H1 (cell line): ENCODE results near the gene PLA1A. TPM values are rescaled to one million over a fixed set of nuclear protein-coding genes. Genes with fewer than 3 reads are reported as not detected.

Source experiments
- CTCF ChIA-PET: fragments of 300-600 bp; sonication (Branson Sonifier 250); formaldehyde crosslinking; loops from one replicate; lab custom pipeline; 2021; ENCODE audit not compliant: partially characterized antibody; lab: Charles Lee
- POLR2A ChIA-PET: fragments of 300-600 bp; sonication (Branson Sonifier 250); formaldehyde crosslinking; loops from one replicate; lab custom pipeline; 2021; ENCODE audit warnings: inconsistent platforms; ENCODE audit not compliant: partially characterized antibody; lab: Charles Lee
- DNase-seq, 2 experiments: peaks; one replicate each; pipeline versions ENCODE4 v3.0.0 to v3.0.0-alpha.2; 2010 to 2022; ENCODE audit warnings: low spot score in 2 of 2, low read depth in 1 of 2, mixed read lengths in 1 of 2
- FAIRE-seq: peaks from 2 replicates; lab custom pipeline; 2011; peaks lifted over from hg19 to GRCh38; lab: Jason Lieb, UNC
- H2AFZ ChIP-seq: 2 replicates; pipeline ENCODE4 v1.8.1; 2012; ENCODE audit warnings: low read length, inconsistent platforms
- H2AK5ac ChIP-seq: 2 replicates; pipeline ENCODE4 v1.6.1; 2013; ENCODE audit warnings: low read depth, low read length
- H2BK120ac ChIP-seq: replicated peaks from 2 replicates; pipeline ENCODE3; 2013; ENCODE audit warnings: low read depth, low read length, inconsistent platforms
- H2BK12ac ChIP-seq: 2 replicates; pipeline ENCODE4 v1.6.1; 2013; ENCODE audit warnings: low read depth, low read length
- H2BK15ac ChIP-seq: 2 replicates; pipeline ENCODE4 v1.6.1; 2013; ENCODE audit warnings: low read length
- H2BK20ac ChIP-seq: 2 replicates; pipeline ENCODE4 v1.6.1; 2013; ENCODE audit warnings: low read length
- H2BK5ac ChIP-seq: 2 replicates; pipeline ENCODE4 v1.6.1; 2013; ENCODE audit warnings: low read depth, low read length
- H3K14ac ChIP-seq: 2 replicates; pipeline ENCODE4 v1.6.1; 2013; ENCODE audit warnings: inconsistent platforms; ENCODE audit not compliant: insufficient read length
- H3K18ac ChIP-seq: 2 replicates; pipeline ENCODE4 v1.6.1; 2013; ENCODE audit warnings: low read length; ENCODE audit errors: extremely low read depth
- H3K23ac ChIP-seq: 2 replicates; pipeline ENCODE4 v1.6.1; 2013; ENCODE audit warnings: inconsistent platforms; ENCODE audit not compliant: insufficient read length
- H3K23me2 ChIP-seq: 2 replicates; pipeline ENCODE4 v1.6.1; 2013; ENCODE audit warnings: low read depth, low read length
- H3K27ac ChIP-seq: 2 replicates; pipeline ENCODE4 v1.6.1; 2011; ENCODE audit warnings: low read depth, low read length, inconsistent platforms
- H3K27me3 ChIP-seq, 4 experiments: replicated peaks in 1 of 4; 1 replicate in 1 of 4; 2 replicates in 3 of 4; pipeline versions ENCODE4 v1.6.1 to v1.8.1; 2011 to 2013; ENCODE audit warnings: low read length in 3 of 4, mild to moderate bottlenecking in 3 of 4, inconsistent platforms in 2 of 4, mixed read lengths in 2 of 4, moderate library complexity in 1 of 4; ENCODE audit not compliant: control insufficient read depth in 3 of 4, insufficient read depth in 3 of 4; ENCODE audit errors: extremely low read depth in 1 of 4
- H3K36me3 ChIP-seq, 4 experiments: 2 replicates each; pipeline versions ENCODE4 v1.6.1 to v1.8.1; 2011 to 2013; ENCODE audit warnings: mild to moderate bottlenecking in 4 of 4, low read length in 3 of 4, moderate library complexity in 2 of 4, control low read depth in 1 of 4, inconsistent platforms in 1 of 4; ENCODE audit not compliant: insufficient read depth in 4 of 4, control insufficient read depth in 2 of 4
- H3K4ac ChIP-seq: replicated peaks from 2 replicates; pipeline ENCODE3; 2013; ENCODE audit warnings: low read length, low read depth, mixed read lengths, inconsistent platforms; ENCODE audit not compliant: insufficient read length
- H3K4me1 ChIP-seq, 4 experiments: replicated peaks in 1 of 4; 1 replicate in 1 of 4; 2 replicates in 3 of 4; pipeline versions ENCODE4 v1.6.1 to v1.8.1; 2011 to 2013; ENCODE audit warnings: low read length in 3 of 4, inconsistent platforms in 2 of 4, mixed read lengths in 1 of 4; ENCODE audit not compliant: insufficient read depth in 4 of 4, control insufficient read depth in 3 of 4
- H3K4me2 ChIP-seq, 2 experiments: 2 replicates each; pipeline versions ENCODE4 v1.6.1 to v1.8.1; 2011 to 2013; ENCODE audit warnings: low read depth in 2 of 2, low read length in 2 of 2, control low read depth in 1 of 2, inconsistent platforms in 1 of 2, mild to moderate bottlenecking in 1 of 2; ENCODE audit not compliant: insufficient read depth in 1 of 2
- H3K4me3 ChIP-seq, 4 experiments: fragments of 200-600, 300-600 bp in 1 of 4; sonication (generic), shearing (Covaris generic), sonication (Bioruptor Twin) in 1 of 4; 2 replicates each; pipeline versions ENCODE4 v1.5.1 to v1.8.1; 2011 to 2016; ENCODE audit warnings: low read length in 4 of 4, low read depth in 3 of 4, control low read depth in 2 of 4, inconsistent platforms in 2 of 4, mild to moderate bottlenecking in 2 of 4, mixed read lengths in 1 of 4, moderate library complexity in 1 of 4; ENCODE audit not compliant: insufficient read depth in 2 of 4; ENCODE audit errors: extremely low read depth in 1 of 4
- H3K56ac ChIP-seq: replicated peaks from 2 replicates; pipeline ENCODE3; 2013; ENCODE audit warnings: low read depth, mild to moderate bottlenecking, mixed read lengths, low read length, inconsistent platforms; ENCODE audit not compliant: insufficient read length
- H3K79me1 ChIP-seq: 2 replicates; pipeline ENCODE4 v1.6.1; 2013; ENCODE audit warnings: low read depth, low read length, control low read depth
- H3K79me2 ChIP-seq, 2 experiments: 2 replicates each; pipeline versions ENCODE4 v1.6.1 to v1.8.1; 2012 to 2013; ENCODE audit warnings: low read length in 2 of 2, mild to moderate bottlenecking in 2 of 2, inconsistent platforms in 1 of 2; ENCODE audit not compliant: insufficient read depth in 2 of 2, control insufficient read depth in 1 of 2
- H3K9ac ChIP-seq, 4 experiments: replicated peaks in 1 of 4; 1 replicate in 1 of 4; 2 replicates in 3 of 4; pipeline versions ENCODE4 v1.6.1 to v1.8.1; 2011 to 2013; ENCODE audit warnings: low read depth in 3 of 4, low read length in 3 of 4, control low read depth in 2 of 4, mild to moderate bottlenecking in 2 of 4, moderate library complexity in 2 of 4, inconsistent platforms in 1 of 4; ENCODE audit errors: extremely low read depth in 1 of 4
- H3K9me3 ChIP-seq, 2 experiments: 2 replicates each; pipeline versions ENCODE4 v1.6.1 to v1.8.1; 2012 to 2013; ENCODE audit warnings: mild to moderate bottlenecking in 2 of 2, moderate library complexity in 2 of 2, control low read depth in 1 of 2, inconsistent platforms in 1 of 2, low read depth in 1 of 2, low read length in 1 of 2, mixed read lengths in 1 of 2; ENCODE audit not compliant: insufficient read depth in 2 of 2
- H4K20me1 ChIP-seq, 2 experiments: replicated peaks in 1 of 2; 2 replicates each; pipeline versions ENCODE3 to v1.8.1; 2011 to 2013; ENCODE audit warnings: inconsistent platforms in 2 of 2, low read length in 2 of 2, mild to moderate bottlenecking in 1 of 2; ENCODE audit not compliant: insufficient read depth in 2 of 2, control insufficient read depth in 1 of 2
- H4K5ac ChIP-seq: 2 replicates; pipeline ENCODE4 v1.6.1; 2013; ENCODE audit warnings: low read length, low read depth, mixed read lengths, inconsistent platforms; ENCODE audit not compliant: insufficient read length
- H4K8ac ChIP-seq: 2 replicates; pipeline ENCODE4 v1.8.0; 2013; ENCODE audit warnings: mild to moderate bottlenecking, moderate library complexity, low read length, inconsistent platforms; ENCODE audit not compliant: insufficient read depth; ENCODE audit errors: extremely low read depth
- H4K91ac ChIP-seq: replicated peaks from 2 replicates; pipeline ENCODE3; 2013; ENCODE audit warnings: low read length, mixed read lengths, inconsistent platforms; ENCODE audit not compliant: insufficient read length
- BACH1 ChIP-seq: IDR thresholded peaks from 2 replicates; pipeline ENCODE4 v1.6.1; 2012; ENCODE audit warnings: low read length, improper control_type of control experiment
- CREB1 ChIP-seq: IDR thresholded peaks from 2 replicates; pipeline ENCODE4 v1.6.1; 2012; ENCODE audit warnings: inconsistent platforms
- CTBP2 ChIP-seq: IDR thresholded peaks from 2 replicates; pipeline ENCODE4 v1.7.0; 2011; ENCODE audit warnings: borderline replicate concordance, mild to moderate bottlenecking, moderate library complexity, mixed read lengths, low read length; ENCODE audit not compliant: insufficient read depth, insufficient read length
- EGR1 ChIP-seq: IDR thresholded peaks from 2 replicates; pipeline ENCODE4 v1.6.1; 2011; ENCODE audit warnings: low read depth, low read length, borderline replicate concordance
- FOSL1 ChIP-seq: IDR thresholded peaks from 2 replicates; pipeline ENCODE4 v1.6.1; 2011; ENCODE audit warnings: mild to moderate bottlenecking, low read depth, low read length, moderate library complexity; ENCODE audit not compliant: insufficient read depth
- PHF8 ChIP-seq: fragments of 200-600 bp; sonication (generic); conservative IDR thresholded peaks from 2 replicates; pipeline ENCODE4 v1.7.1; 2012; ENCODE audit warnings: low read depth, mild to moderate bottlenecking, inconsistent platforms, low read length, moderate library complexity
- POLR2A ChIP-seq, 2 experiments: IDR thresholded peaks; 1 replicate in 1 of 2; 2 replicates in 1 of 2; pipeline ENCODE4 v1.6.1; 2011; ENCODE audit warnings: low read depth in 2 of 2, low read length in 2 of 2, mild to moderate bottlenecking in 2 of 2; ENCODE audit errors: control extremely low read depth in 1 of 2
- POLR2AphosphoS5 ChIP-seq: IDR thresholded peaks from 2 replicates; pipeline ENCODE4 v1.6.1; 2011; ENCODE audit warnings: low read depth, low read length
- SIX5 ChIP-seq: IDR thresholded peaks from 2 replicates; pipeline ENCODE4 v1.6.1; 2011; ENCODE audit warnings: mild to moderate bottlenecking, low read depth, low read length
- TBP ChIP-seq: IDR thresholded peaks from 2 replicates; pipeline ENCODE4 v1.6.1; 2011; ENCODE audit warnings: low read depth, low read length, improper control_type of control experiment
- TCF12 ChIP-seq: IDR thresholded peaks from 2 replicates; pipeline ENCODE4 v1.6.1; 2011; ENCODE audit warnings: low read depth, mild to moderate bottlenecking, low read length
- WGBS, 2 experiments: shearing (Covaris generic) in 1 of 2; methylation state at CpG; one replicate each; pipeline versions ENCODE4 v1.1.6 to v1.1.7; 2013 to 2015; ENCODE audit warnings: low lambda C conversion rate in 2 of 2, mixed read lengths in 2 of 2, inconsistent platforms in 1 of 2, low coverage in 1 of 2, missing lambda C conversion rate in 1 of 2; ENCODE audit not compliant: insufficient replicate concordance in 2 of 2, insufficient coverage in 1 of 2, insufficient read length in 1 of 2; ENCODE audit errors: extremely low coverage in 1 of 2, missing lambda C conversion rate in 1 of 2; 5-methylcytosine and 5-hydroxymethylcytosine counted together
- polyA plus RNA-seq, 7 experiments: library from polyadenylated mRNA; depleted of rRNA in 3 of 7; stranded (reverse) in 5 of 7; unstranded in 2 of 7; fragments of >200 nt in 5 of 7; fragments of 200-250 nt in 2 of 7; gene quantifications; 1 replicate in 5 of 7; 2 replicates in 1 of 7; 4 replicates in 1 of 7; pipeline versions ENCODE4 v1.2.1 to v1.2.3, GENCODE V29; 2011 to 2013; ENCODE audit warnings: missing spikeins in 2 of 7, mixed read lengths in 2 of 7
- total RNA-seq: library from RNA; stranded (reverse); fragmentation: NEBNext Ultra II Directional; extraction: Animal tissue kit (Norgen Biotek cat#: 25700); gene quantifications from 2 replicates; pipeline ENCODE4 v1.2.1, GENCODE V29; 2021
- TF ChIP-seq, protein P1 (sequence below): IDR thresholded peaks from 2 replicates; pipeline ENCODE4 v1.6.1; 2012; ENCODE audit warnings: inconsistent platforms
- TF ChIP-seq, protein P2 (sequence below): IDR thresholded peaks from 2 replicates; pipeline ENCODE4 v1.6.1; 2011; ENCODE audit warnings: low read length, improper control_type of control experiment

Gene PLA1A
- total and polyA plus RNA-seq, 2 of the 8 experiments (the other 6 are each of a cell fraction or from before 2014, with no cell fraction given) = not detected

DNA sequence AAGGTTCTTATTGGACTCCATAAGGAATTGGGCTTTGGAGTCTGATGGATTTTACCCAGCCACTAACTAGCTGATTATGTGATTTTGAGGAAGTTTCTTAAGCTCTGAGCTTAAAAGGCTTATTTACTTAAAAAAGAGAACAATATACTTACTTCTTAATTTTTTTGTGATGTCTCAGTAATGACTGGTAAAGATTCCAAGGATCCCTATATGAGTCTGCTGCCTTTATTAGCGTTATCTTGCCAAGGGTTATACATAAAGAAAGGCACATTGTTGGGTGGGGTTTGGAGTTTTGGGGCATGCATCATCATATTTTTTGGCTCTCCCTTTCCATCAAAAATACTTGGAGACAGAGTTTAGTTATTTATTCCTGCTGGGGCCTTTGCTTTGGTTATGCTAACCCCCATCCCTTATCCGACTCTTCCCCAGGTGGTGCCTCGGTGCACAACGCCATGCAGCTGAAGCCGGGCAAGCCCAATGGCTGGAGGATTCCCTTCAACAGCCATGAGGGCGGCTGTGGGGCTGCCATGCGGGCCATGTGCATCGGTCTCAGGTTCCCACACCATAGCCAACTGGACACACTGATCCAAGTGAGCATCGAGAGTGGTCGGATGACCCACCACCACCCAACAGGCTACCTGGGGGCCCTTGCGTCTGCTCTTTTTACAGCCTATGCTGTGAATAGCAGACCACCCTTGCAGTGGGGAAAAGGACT is 11.7 kb upstream of the PLA1A start:
- no peak overlapping the region for H2BK5ac ChIP-seq
- H3K27ac ChIP-seq = no peak overlapping the region
- H3K4me3 ChIP-seq = no peak overlapping the region
- H2BK15ac ChIP-seq = no peak overlapping the region
- no peak overlapping the region for H2BK12ac ChIP-seq
- H2AFZ ChIP-seq = no peak overlapping the region
- no peaks in the 10 kb centered on the region for H3K36me3 ChIP-seq
- no peak overlapping the region for H2BK20ac ChIP-seq
- no peaks in the 10 kb centered on the region for H3K79me1 ChIP-seq
- H3K23ac ChIP-seq = no peak overlapping the region
- H3K56ac ChIP-seq = no peak overlapping the region
- FAIRE-seq = no peak
- H2AK5ac ChIP-seq = no peak overlapping the region
- WGBS, 2 experiments = 88% methylated on average over 11 of the region's 11 CpGs; no CpG with 5 or more reads in 1 of the 2 experiments
- ChIA-PET CTCF (interaction anchor here (0.6 to 2.9 kb wide), 3 partner anchors 10 to 316 kb away, joined by 3 to 17 read pairs (median 4); no protein-coding TSS in a partner anchor), POLR2A (no interaction called here)
- H3K9me3 ChIP-seq = no peaks in the 10 kb centered on the region
- no peak for DNase-seq
- no peak overlapping the region for H4K8ac ChIP-seq
- no peak overlapping the region for H4K5ac ChIP-seq
- peaks cover 1 to 9% (median 5%) of the 10 kb centered on the region in 4 experiments; a peak in 4 of 7 replicates for H3K4me1 ChIP-seq
- H3K14ac ChIP-seq = no peak overlapping the region
- H3K18ac ChIP-seq = no peak overlapping the region
- H3K9ac ChIP-seq = no peak overlapping the region
- H3K4ac ChIP-seq = no peak overlapping the region
- H3K23me2 ChIP-seq = no peaks in the 10 kb centered on the region
- H3K4me2 ChIP-seq = no peak overlapping the region
- no peaks in the 10 kb centered on the region for H4K20me1 ChIP-seq
- H3K27me3 ChIP-seq = no peaks in the 10 kb centered on the region
- H3K79me2 ChIP-seq = no peaks in the 10 kb centered on the region
- H4K91ac ChIP-seq = no peak overlapping the region
- H2BK120ac ChIP-seq = no peak overlapping the region
- no peak for TF ChIP-seq POLR2AphosphoS5
- TF ChIP-seq SIX5 = no peak
- TF ChIP-seq, protein P1, sequence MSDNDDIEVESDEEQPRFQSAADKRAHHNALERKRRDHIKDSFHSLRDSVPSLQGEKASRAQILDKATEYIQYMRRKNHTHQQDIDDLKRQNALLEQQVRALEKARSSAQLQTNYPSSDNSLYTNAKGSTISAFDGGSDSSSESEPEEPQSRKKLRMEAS = no peak
- TF ChIP-seq, protein P2, sequence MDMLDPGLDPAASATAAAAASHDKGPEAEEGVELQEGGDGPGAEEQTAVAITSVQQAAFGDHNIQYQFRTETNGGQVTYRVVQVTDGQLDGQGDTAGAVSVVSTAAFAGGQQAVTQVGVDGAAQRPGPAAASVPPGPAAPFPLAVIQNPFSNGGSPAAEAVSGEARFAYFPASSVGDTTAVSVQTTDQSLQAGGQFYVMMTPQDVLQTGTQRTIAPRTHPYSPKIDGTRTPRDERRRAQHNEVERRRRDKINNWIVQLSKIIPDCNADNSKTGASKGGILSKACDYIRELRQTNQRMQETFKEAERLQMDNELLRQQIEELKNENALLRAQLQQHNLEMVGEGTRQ = no peak
- TF ChIP-seq TBP = no peak
- TF ChIP-seq BACH1 = no peak
- no peak for TF ChIP-seq EGR1
- TF ChIP-seq CREB1 = no peak
- no peak for TF ChIP-seq POLR2A (IDR thresholded peaks at IDR 0.05; ENCODE audit: control extremely low read depth in 1 of 2, low read depth in 2 of 2, low read length in 2 of 2)
- no peak for TF ChIP-seq FOSL1
- no peak for TF ChIP-seq PHF8
- no peak for TF ChIP-seq CTBP2
- TF ChIP-seq TCF12 = no peak
